Fibroblast of lung (primary cell): ENCODE data around the gene UBE4B. TPM values are rescaled to one million over a fixed set of nuclear protein-coding genes. Genes with fewer than 3 reads are reported as not detected.
A peak's percentile ranks its signal among the peaks of the same experiment; 100 is the strongest.

Source experiments
- DNase-seq, 2 donors: peaks; one replicate each; pipeline versions ENCODE4 v3.0.0 to v3.0.0-alpha.2; 2010; ENCODE audit warnings: low read depth in 2 of 2
- H2AFZ ChIP-seq: 2 replicates; pipeline ENCODE4 v1.5.1; 2012; ENCODE audit warnings: low read length, control low read depth, inconsistent platforms
- H3K27ac ChIP-seq: 2 replicates; pipeline ENCODE4 v1.5.1; 2011; ENCODE audit warnings: low read length, control low read depth; ENCODE audit not compliant: insufficient read depth
- H3K27me3 ChIP-seq: 2 replicates; pipeline ENCODE4 v1.5.1; 2011; ENCODE audit warnings: mild to moderate bottlenecking, low read length; ENCODE audit not compliant: control insufficient read depth, insufficient read depth
- H3K36me3 ChIP-seq: 2 replicates; pipeline ENCODE4 v1.5.1; 2011; ENCODE audit warnings: low read length; ENCODE audit not compliant: control insufficient read depth, insufficient read depth
- H3K4me1 ChIP-seq: 2 replicates; pipeline ENCODE4 v1.5.1; 2011; ENCODE audit warnings: low read length; ENCODE audit not compliant: control insufficient read depth, insufficient read depth; ENCODE audit errors: extremely low read depth
- H3K4me2 ChIP-seq: 2 replicates; pipeline ENCODE4 v1.5.1; 2011; ENCODE audit warnings: low read length, control low read depth; ENCODE audit not compliant: insufficient read depth; ENCODE audit errors: extremely low read depth
- H3K4me3 ChIP-seq, 4 experiments: fragments of 200-600 bp in 1 of 4; sonication (generic) in 1 of 4; replicated peaks in 1 of 4; 2 replicates each; pipeline ENCODE4 v1.5.1; 2011 to 2016; ENCODE audit warnings: low read length in 4 of 4, low read depth in 3 of 4, mild to moderate bottlenecking in 3 of 4, control low read depth in 2 of 4, inconsistent platforms in 1 of 4, mixed read lengths in 1 of 4; ENCODE audit not compliant: insufficient read depth in 1 of 4; ENCODE audit errors: control extremely low read depth in 1 of 4
- H3K79me2 ChIP-seq: 2 replicates; pipeline ENCODE4 v1.5.1; 2012; ENCODE audit warnings: mild to moderate bottlenecking, low read length, inconsistent platforms; ENCODE audit not compliant: control insufficient read depth, insufficient read depth
- H3K9ac ChIP-seq: 2 replicates; pipeline ENCODE4 v1.5.1; 2011; ENCODE audit warnings: mild to moderate bottlenecking, low read length, control low read depth; ENCODE audit not compliant: insufficient read depth
- H3K9me3 ChIP-seq: 2 replicates; pipeline ENCODE4 v1.5.1; 2012; ENCODE audit warnings: low read depth, low read length; ENCODE audit not compliant: control insufficient read depth, insufficient read depth
- H4K20me1 ChIP-seq: 2 replicates; pipeline ENCODE4 v1.5.1; 2011; ENCODE audit warnings: low read length; ENCODE audit not compliant: control insufficient read depth, insufficient read depth; ENCODE audit errors: extremely low read depth
- CTCF ChIP-seq, 2 donors: IDR thresholded peaks in 1 of 2; conservative IDR thresholded peaks in 1 of 2; 1 replicate in 1 of 2; 2 replicates in 1 of 2; pipeline ENCODE4 v1.5.1; 2011 to 2012; ENCODE audit warnings: low read length in 2 of 2, control low read depth in 1 of 2, inconsistent platforms in 1 of 2, low read depth in 1 of 2, mild to moderate bottlenecking in 1 of 2
- EZH2 ChIP-seq: IDR thresholded peaks from 2 replicates; pipeline ENCODE4 v1.5.1; 2012; ENCODE audit warnings: low read length, control low read depth, mild to moderate bottlenecking; ENCODE audit errors: missing control alignments
- polyA minus RNA-seq: library from RNA; depleted of rRNA, polyadenylated mRNA; stranded (reverse); fragments of >200 nt; gene quantifications from 2 replicates; pipeline ENCODE4 v1.2.3, GENCODE V29; 2011; ENCODE audit warnings: low replicate concordance
- polyA plus RNA-seq, 2 donors: library from polyadenylated mRNA; depleted of rRNA in 1 of 2; stranded (reverse) in 1 of 2; unstranded in 1 of 2; fragments of >200 nt; gene quantifications; 2 replicates each; pipeline ENCODE4 v1.2.1, GENCODE V29; 2011 to 2012; ENCODE audit warnings: missing spikeins in 1 of 2
- total RNA-seq: library from RNA; depleted of rRNA; stranded (reverse); fragments of >200 nt; gene quantifications from 2 replicates; pipeline ENCODE4 v1.2.1, GENCODE V29; 2014

The UBE4B gene
- total RNA-seq, result 28.2 and 30.7 TPM in 2 replicates
- polyA plus RNA-seq, result 21.9 and 28.9 TPM in 2 replicates
- polyA plus RNA-seq (2012), result 28.6 and 28.7 TPM in 2 replicates
- 37.7 and 45.8 TPM in 2 replicates for polyA minus RNA-seq

GRCh38 chr1:10032590-10033358, at the start of gene UBE4B:
Gene UBE4B (plus strand): TSS chr1:10032958. CDS start chr1:10033671, 713 bp downstream.
- no peaks in the 10 kb centered on the region for H3K27me3 ChIP-seq
- DNase-seq, result peak; percentile 95 to 96
- peak within 1 kb of the TSS; percentile 76 to 97 (median 90) for H3K4me3 ChIP-seq
- H3K36me3 ChIP-seq, result peaks cover 1% of the 10 kb centered on the region
- no peaks in the 10 kb centered on the region for H3K4me1 ChIP-seq
- H3K4me2 ChIP-seq, result peak within 1 kb of the TSS; percentile 92
- TF ChIP-seq CTCF (conservative IDR thresholded peaks at IDR 0.05 in 1 of 2, IDR thresholded peaks at IDR 0.05 in 1 of 2; ENCODE audit: low read depth in 1 of 2, low read length in 2 of 2) (peak; percentile 48 to 49), EZH2 (no peak)
- H3K9me3 ChIP-seq, result no peaks in the 10 kb centered on the region
- no peaks in the 10 kb centered on the region for H4K20me1 ChIP-seq
- peaks cover 27% of the 10 kb centered on the region for H3K79me2 ChIP-seq
- peak within 1 kb of the TSS; percentile 99 for H2AFZ ChIP-seq
- H3K9ac ChIP-seq, result peak within 1 kb of the TSS; percentile 86
- H3K27ac ChIP-seq, result peak within 1 kb of the TSS; percentile 91

- H3K4me1 ChIP-seq, result no peaks in the 10 kb centered on the region
- no peaks in the 10 kb centered on the region for H3K79me2 ChIP-seq
- H4K20me1 ChIP-seq, result no peaks in the 10 kb centered on the region
- no peak for TF ChIP-seq CTCF (conservative IDR thresholded peaks at IDR 0.05 in 1 of 2, IDR thresholded peaks at IDR 0.05 in 1 of 2; ENCODE audit: low read depth in 1 of 2, low read length in 2 of 2)
- no peak for TF ChIP-seq EZH2
- no peaks in the 10 kb centered on the region for H3K36me3 ChIP-seq
- no peak overlapping the region for H3K4me3 ChIP-seq
- no peaks in the 10 kb centered on the region for H3K9me3 ChIP-seq
- no peak overlapping the region for H3K9ac ChIP-seq
- H3K27me3 ChIP-seq, result no peaks in the 10 kb centered on the region
- H2AFZ ChIP-seq, result no peak overlapping the region
- H3K4me2 ChIP-seq, result no peak overlapping the region
- no peak for DNase-seq
- no peak overlapping the region for H3K27ac ChIP-seq
Measured at GRCh38 chr1:9984253-9984652, 48.5 kb upstream of the UBE4B start.

- DNase-seq, result peak in 1 of 2 donors; percentile 12
- H4K20me1 ChIP-seq, result no peaks in the 10 kb centered on the region
- no peaks in the 10 kb centered on the region for H3K27me3 ChIP-seq
- no peak overlapping the region for H2AFZ ChIP-seq
- no peaks in the 10 kb centered on the region for H3K4me1 ChIP-seq
- no peak overlapping the region for H3K9ac ChIP-seq
- H3K36me3 ChIP-seq, result no peaks in the 10 kb centered on the region
- no peak overlapping the region for H3K4me2 ChIP-seq
- TF ChIP-seq CTCF (conservative IDR thresholded peaks at IDR 0.05 in 1 of 2, IDR thresholded peaks at IDR 0.05 in 1 of 2; ENCODE audit: low read depth in 1 of 2, low read length in 2 of 2) (no peak), EZH2 (no peak)
- H3K4me3 ChIP-seq, result no peak overlapping the region
- H3K79me2 ChIP-seq, result no peaks in the 10 kb centered on the region
- no peak overlapping the region for H3K27ac ChIP-seq
- no peaks in the 10 kb centered on the region for H3K9me3 ChIP-seq
Measured at GRCh38 chr1:9985001-9985400, 47.8 kb upstream of the UBE4B start.
